HepG2 (cell line): ENCODE results near the gene SLC16A11. TPM values are rescaled to one million over a fixed set of nuclear protein-coding genes. Genes with fewer than 3 reads are reported as not detected.

Experiments
- ADNP ChIP-seq: sonication (generic); formaldehyde crosslinking; IDR thresholded peaks from 2 replicates; pipeline ENCODE4 v1.4.0; 2020; ENCODE audit warnings: missing genetic modification reagents
- CHD2 ChIP-seq: IDR thresholded peaks from 2 replicates; pipeline ENCODE4 v1.6.1; 2011; ENCODE audit warnings: low read depth, low read length, improper control_type of control experiment
- DMAP1 ChIP-seq: IDR thresholded peaks from 2 replicates; pipeline ENCODE4 v1.6.1; 2016
- HNRNPLL ChIP-seq: fragments of 200-400 bp; formaldehyde crosslinking; IDR thresholded peaks from 2 replicates; pipeline ENCODE4 v1.6.1; 2017; ENCODE audit warnings: mild to moderate bottlenecking, low read depth, low read length; ENCODE audit not compliant: poor library complexity, severe bottlenecking
- IKZF4 ChIP-seq: sonication (generic); formaldehyde crosslinking; IDR thresholded peaks from 2 replicates; pipeline ENCODE4 v1.5.1; 2020; ENCODE audit warnings: borderline replicate concordance, mild to moderate bottlenecking, low read depth, missing genetic modification reagents; ENCODE audit errors: not compliant biosample characterization
- NFRKB ChIP-seq: fragments of 450-650 bp; IDR thresholded peaks from 2 replicates; pipeline ENCODE4 v1.6.1; 2017
- NR1H2 ChIP-seq: sonication (generic); formaldehyde crosslinking; IDR thresholded peaks from 2 replicates; pipeline ENCODE4 v1.8.1; 2022; ENCODE audit warnings: low read depth, missing genetic modification reagents, borderline replicate concordance
- REPIN1 ChIP-seq: sonication (generic); formaldehyde crosslinking; IDR thresholded peaks from 2 replicates; pipeline ENCODE4 v1.8.0; 2022; ENCODE audit warnings: missing genetic modification reagents, low read depth, mild to moderate bottlenecking, borderline replicate concordance
- RXRA ChIP-seq: sonication (generic); formaldehyde crosslinking; IDR thresholded peaks from 2 replicates; pipeline ENCODE4 v1.5.1; 2020; ENCODE audit warnings: missing genetic modification reagents
- STAT5B ChIP-seq: sonication (generic); formaldehyde crosslinking; IDR thresholded peaks from 2 replicates; pipeline ENCODE4 v1.4.0; 2020; ENCODE audit warnings: missing genetic modification reagents
- TBX2 ChIP-seq: sonication (generic); formaldehyde crosslinking; IDR thresholded peaks from 2 replicates; pipeline ENCODE4 v1.5.0; 2020; ENCODE audit warnings: missing genetic modification reagents, mild to moderate bottlenecking, borderline replicate concordance
- ZBTB38 ChIP-seq: sonication (generic); formaldehyde crosslinking; IDR thresholded peaks from 2 replicates; pipeline ENCODE4 v1.5.1; 2020; ENCODE audit warnings: mild to moderate bottlenecking, missing genetic modification reagents
- ZMAT3 ChIP-seq: sonication (generic); formaldehyde crosslinking; conservative IDR thresholded peaks from 2 replicates; pipeline ENCODE4 v1.7.0; 2021; ENCODE audit warnings: missing genetic modification reagents
- ZNF20 ChIP-seq: sonication (generic); formaldehyde crosslinking; IDR thresholded peaks from 2 replicates; pipeline ENCODE4 v1.4.0; 2020; ENCODE audit warnings: mild to moderate bottlenecking, moderate library complexity, missing genetic modification reagents
- polyA plus RNA-seq, 8 experiments: library from polyadenylated mRNA; depleted of rRNA in 3 of 8; stranded (reverse) in 7 of 8; unstranded in 1 of 8; fragments of >200 nt; fragmentation: Illumina TruSeq in 4 of 8; extraction: Trizol in 4 of 8; gene quantifications; 2 replicates each; pipeline versions ENCODE4 v1.2.1 to v1.2.3, GENCODE V29; 2011 to 2016; ENCODE audit warnings: low read depth in 4 of 8, missing spikeins in 1 of 8, mixed read lengths in 1 of 8; ENCODE audit not compliant: insufficient read depth in 1 of 8
- total RNA-seq, 5 experiments: library from RNA; depleted of rRNA; stranded (reverse); fragments of >200 nt; fragmentation: Illumina TruSeq; extraction: Trizol; gene quantifications; 2 replicates each; pipeline ENCODE4 v1.2.3, GENCODE V29; 2016; ENCODE audit warnings: low read depth in 1 of 5
- TF ChIP-seq, protein P1 (sequence below): IDR thresholded peaks from 2 replicates; pipeline ENCODE4 v1.4.0; 2020; ENCODE audit warnings: mild to moderate bottlenecking, missing genetic modification reagents
- TF ChIP-seq, protein P2 (sequence below): sonication (generic); formaldehyde crosslinking; IDR thresholded peaks from 2 replicates; pipeline ENCODE4 v1.4.0; 2020; ENCODE audit warnings: mild to moderate bottlenecking, missing genetic modification reagents
- TF ChIP-seq, protein P3 (sequence below): sonication (generic); formaldehyde crosslinking; IDR thresholded peaks from 2 replicates; pipeline ENCODE4 v1.4.0; 2020; ENCODE audit warnings: mild to moderate bottlenecking, missing genetic modification reagents, borderline replicate concordance
- TF ChIP-seq, protein P4 (sequence below): sonication (generic); formaldehyde crosslinking; conservative IDR thresholded peaks from 2 replicates; pipeline ENCODE4 v1.8.0; 2022; ENCODE audit warnings: low read depth, missing genetic modification reagents

SLC16A11 gene
- total and polyA plus RNA-seq, 2 of the 13 experiments (the other 11 are each of a cell fraction or from before 2014, with no cell fraction given): not detected

DNA sequence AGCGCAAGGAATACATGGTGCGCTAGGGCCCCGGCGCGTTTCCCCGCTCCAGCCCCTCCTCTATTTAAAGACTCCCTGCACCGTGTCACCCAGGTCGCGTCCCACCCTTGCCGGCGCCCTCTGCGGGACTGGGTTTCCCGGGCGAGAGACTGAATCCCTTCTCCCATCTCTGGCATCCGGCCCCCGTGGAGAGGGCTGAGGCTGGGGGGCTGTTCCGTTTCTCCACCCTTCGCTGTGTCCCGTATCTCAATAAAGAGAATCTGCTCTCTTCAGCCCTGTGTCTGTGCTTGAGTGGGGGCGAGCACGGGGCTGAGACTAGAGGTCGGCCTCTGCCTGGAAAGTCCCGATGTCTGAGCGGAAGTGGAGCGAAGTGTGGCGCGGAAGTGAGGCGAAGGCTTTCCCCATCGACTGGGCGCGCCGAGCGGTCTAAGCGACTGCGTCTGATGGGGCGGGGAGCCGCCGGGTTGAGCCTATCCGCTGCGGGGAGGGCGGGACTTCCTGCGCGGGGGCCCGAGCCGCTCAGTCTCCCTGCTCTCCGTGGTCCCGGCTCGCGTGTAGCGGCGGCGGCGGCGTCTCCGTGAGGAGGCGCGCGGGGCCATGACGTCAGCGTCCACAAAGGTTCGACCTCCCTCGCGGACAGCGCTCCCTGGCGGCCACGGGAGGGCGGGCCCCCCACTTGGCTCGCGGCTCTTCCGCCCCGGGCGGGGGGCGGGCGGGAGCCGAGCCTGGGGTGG, 29.5 kb downstream of the SLC16A11 start (continued):
- TF ChIP-seq, protein P1, sequence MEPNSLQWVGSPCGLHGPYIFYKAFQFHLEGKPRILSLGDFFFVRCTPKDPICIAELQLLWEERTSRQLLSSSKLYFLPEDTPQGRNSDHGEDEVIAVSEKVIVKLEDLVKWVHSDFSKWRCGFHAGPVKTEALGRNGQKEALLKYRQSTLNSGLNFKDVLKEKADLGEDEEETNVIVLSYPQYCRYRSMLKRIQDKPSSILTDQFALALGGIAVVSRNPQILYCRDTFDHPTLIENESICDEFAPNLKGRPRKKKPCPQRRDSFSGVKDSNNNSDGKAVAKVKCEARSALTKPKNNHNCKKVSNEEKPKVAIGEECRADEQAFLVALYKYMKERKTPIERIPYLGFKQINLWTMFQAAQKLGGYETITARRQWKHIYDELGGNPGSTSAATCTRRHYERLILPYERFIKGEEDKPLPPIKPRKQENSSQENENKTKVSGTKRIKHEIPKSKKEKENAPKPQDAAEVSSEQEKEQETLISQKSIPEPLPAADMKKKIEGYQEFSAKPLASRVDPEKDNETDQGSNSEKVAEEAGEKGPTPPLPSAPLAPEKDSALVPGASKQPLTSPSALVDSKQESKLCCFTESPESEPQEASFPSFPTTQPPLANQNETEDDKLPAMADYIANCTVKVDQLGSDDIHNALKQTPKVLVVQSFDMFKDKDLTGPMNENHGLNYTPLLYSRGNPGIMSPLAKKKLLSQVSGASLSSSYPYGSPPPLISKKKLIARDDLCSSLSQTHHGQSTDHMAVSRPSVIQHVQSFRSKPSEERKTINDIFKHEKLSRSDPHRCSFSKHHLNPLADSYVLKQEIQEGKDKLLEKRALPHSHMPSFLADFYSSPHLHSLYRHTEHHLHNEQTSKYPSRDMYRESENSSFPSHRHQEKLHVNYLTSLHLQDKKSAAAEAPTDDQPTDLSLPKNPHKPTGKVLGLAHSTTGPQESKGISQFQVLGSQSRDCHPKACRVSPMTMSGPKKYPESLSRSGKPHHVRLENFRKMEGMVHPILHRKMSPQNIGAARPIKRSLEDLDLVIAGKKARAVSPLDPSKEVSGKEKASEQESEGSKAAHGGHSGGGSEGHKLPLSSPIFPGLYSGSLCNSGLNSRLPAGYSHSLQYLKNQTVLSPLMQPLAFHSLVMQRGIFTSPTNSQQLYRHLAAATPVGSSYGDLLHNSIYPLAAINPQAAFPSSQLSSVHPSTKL: peak; percentile 53
- TF ChIP-seq ZNF20 (CRISPR knock-in tag): no peak
- no peak for TF ChIP-seq RXRA (CRISPR knock-in tag)
- no peak; the same call in 1 of the 2 replicates for TF ChIP-seq DMAP1 (CRISPR knock-in tag)
- TF ChIP-seq HNRNPLL: peak; percentile 66
- peak; percentile 97 for TF ChIP-seq ZMAT3 (CRISPR knock-in tag)
- TF ChIP-seq CHD2: no peak
- TF ChIP-seq REPIN1: no peak; the same call in 1 of the 2 replicates
- TF ChIP-seq, protein P2, sequence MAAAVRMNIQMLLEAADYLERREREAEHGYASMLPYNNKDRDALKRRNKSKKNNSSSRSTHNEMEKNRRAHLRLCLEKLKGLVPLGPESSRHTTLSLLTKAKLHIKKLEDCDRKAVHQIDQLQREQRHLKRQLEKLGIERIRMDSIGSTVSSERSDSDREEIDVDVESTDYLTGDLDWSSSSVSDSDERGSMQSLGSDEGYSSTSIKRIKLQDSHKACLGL (CRISPR knock-in tag): peak; percentile 62; the same call in 1 of the 2 replicates
- TF ChIP-seq NR1H2 (CRISPR knock-in tag): no peak; the same call in 1 of the 2 replicates
- TF ChIP-seq, protein P3, sequence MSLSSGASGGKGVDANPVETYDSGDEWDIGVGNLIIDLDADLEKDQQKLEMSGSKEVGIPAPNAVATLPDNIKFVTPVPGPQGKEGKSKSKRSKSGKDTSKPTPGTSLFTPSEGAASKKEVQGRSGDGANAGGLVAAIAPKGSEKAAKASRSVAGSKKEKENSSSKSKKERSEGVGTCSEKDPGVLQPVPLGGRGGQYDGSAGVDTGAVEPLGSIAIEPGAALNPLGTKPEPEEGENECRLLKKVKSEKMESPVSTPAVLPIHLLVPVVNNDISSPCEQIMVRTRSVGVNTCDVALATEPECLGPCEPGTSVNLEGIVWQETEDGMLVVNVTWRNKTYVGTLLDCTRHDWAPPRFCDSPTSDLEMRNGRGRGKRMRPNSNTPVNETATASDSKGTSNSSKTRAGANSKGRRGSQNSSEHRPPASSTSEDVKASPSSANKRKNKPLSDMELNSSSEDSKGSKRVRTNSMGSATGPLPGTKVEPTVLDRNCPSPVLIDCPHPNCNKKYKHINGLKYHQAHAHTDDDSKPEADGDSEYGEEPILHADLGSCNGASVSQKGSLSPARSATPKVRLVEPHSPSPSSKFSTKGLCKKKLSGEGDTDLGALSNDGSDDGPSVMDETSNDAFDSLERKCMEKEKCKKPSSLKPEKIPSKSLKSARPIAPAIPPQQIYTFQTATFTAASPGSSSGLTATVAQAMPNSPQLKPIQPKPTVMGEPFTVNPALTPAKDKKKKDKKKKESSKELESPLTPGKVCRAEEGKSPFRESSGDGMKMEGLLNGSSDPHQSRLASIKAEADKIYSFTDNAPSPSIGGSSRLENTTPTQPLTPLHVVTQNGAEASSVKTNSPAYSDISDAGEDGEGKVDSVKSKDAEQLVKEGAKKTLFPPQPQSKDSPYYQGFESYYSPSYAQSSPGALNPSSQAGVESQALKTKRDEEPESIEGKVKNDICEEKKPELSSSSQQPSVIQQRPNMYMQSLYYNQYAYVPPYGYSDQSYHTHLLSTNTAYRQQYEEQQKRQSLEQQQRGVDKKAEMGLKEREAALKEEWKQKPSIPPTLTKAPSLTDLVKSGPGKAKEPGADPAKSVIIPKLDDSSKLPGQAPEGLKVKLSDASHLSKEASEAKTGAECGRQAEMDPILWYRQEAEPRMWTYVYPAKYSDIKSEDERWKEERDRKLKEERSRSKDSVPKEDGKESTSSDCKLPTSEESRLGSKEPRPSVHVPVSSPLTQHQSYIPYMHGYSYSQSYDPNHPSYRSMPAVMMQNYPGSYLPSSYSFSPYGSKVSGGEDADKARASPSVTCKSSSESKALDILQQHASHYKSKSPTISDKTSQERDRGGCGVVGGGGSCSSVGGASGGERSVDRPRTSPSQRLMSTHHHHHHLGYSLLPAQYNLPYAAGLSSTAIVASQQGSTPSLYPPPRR (CRISPR knock-in tag): peak; percentile 64; the same call in 1 of the 2 replicates
- TF ChIP-seq NFRKB: no peak
- no peak for TF ChIP-seq ADNP
- TF ChIP-seq, protein P4, sequence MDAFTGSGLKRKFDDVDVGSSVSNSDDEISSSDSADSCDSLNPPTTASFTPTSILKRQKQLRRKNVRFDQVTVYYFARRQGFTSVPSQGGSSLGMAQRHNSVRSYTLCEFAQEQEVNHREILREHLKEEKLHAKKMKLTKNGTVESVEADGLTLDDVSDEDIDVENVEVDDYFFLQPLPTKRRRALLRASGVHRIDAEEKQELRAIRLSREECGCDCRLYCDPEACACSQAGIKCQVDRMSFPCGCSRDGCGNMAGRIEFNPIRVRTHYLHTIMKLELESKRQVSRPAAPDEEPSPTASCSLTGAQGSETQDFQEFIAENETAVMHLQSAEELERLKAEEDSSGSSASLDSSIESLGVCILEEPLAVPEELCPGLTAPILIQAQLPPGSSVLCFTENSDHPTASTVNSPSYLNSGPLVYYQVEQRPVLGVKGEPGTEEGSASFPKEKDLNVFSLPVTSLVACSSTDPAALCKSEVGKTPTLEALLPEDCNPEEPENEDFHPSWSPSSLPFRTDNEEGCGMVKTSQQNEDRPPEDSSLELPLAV (CRISPR knock-in tag): no peak
- peak; percentile 84 for TF ChIP-seq TBX2
- no peak for TF ChIP-seq STAT5B (CRISPR knock-in tag)
- TF ChIP-seq IKZF4 (CRISPR knock-in tag): peak; percentile 56
- TF ChIP-seq ZBTB38 (CRISPR knock-in tag): no peak; the same call in none of the 2 replicates
